ENCODE results near the gene IRF2. TPM values are rescaled to one million over a fixed set of nuclear protein-coding genes. Genes with fewer than 3 reads are reported as not detected.

The IRF2 gene
- total RNA-seq, 1 donor from 2014 or later: 45.3 TPM

GRCh38 chr4:184432127-184432922 is 42.0 kb downstream of the IRF2 start:
- no peak for DNase-seq (ENCODE audit: low spot score)

DNA sequence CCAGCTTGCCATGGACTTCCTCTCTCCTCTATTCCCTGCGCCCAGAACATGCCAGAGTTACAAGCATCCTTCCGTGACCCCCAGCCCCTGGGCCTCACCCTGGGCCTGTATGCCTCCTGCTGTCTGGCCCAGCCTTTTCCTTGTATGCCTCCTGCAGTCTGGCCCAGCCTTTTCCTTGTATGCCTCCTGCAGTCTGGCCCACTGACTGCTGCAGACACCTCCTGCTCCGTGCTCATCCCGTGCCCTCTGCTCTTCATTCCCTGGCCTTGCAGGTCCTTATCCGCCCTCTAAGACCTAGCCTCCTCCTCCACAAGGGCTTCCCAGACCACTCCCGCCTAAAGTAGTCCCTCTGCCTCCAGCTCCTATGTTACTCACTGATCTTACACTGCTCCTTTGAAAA is 44.2 kb downstream of the IRF2 start:
- no peak for DNase-seq (ENCODE audit: low spot score)

- DNase-seq (ENCODE audit: low spot score): no peak
Observed at GRCh38 chr4:184428787-184429186, 45.6 kb downstream of the IRF2 start.

DNA sequence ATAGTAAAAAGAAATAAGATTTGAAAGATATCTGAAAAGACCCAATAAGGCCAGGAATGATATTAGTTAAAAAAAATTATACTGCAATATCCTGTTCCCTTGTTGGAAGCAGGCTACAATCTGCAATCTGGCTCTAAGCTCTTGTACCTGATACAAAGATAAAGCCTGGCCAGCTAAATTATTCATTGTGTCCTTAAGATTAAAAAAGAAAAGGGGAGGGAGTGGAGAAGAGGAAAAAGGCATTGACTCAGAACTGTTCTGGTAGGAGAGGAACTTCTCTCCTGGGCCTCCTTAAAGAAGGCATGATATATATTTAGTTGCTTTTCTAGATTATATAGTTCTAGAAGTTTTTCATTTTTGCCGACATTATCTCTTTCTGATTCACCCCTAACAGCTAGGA is 46.7 kb downstream of the IRF2 start:
- no peak for DNase-seq (ENCODE audit: low spot score)

- DNase-seq (ENCODE audit: low spot score): no peak
Observed at GRCh38 chr4:184427093-184427492, 47.3 kb downstream of the IRF2 start.

GRCh38 chr4:184424993-184425758 is 49.2 kb downstream of the IRF2 start:
- peak; percentile 27 for DNase-seq (ENCODE audit: low spot score)

DNA sequence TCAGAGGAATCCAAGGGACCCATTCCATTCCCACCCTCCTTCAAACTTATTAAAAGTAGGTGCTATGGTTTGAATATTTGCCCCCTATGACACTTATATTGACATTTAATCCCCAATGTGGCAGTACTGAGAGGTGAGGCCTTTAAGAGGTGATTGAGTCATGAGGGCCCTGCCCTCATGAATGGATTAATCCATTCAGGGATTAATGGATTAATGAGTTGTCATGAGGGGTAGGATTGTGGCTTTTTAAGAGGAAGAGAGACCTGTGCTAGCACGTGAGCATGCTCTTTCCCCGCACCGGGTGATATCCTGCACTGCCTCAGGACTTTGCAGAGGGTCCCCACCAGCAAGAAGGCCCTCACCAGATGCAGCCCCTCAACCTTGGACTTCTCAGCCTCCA is 50.1 kb downstream of the IRF2 start:
- DNase-seq (ENCODE audit: low spot score): no peak

DNA sequence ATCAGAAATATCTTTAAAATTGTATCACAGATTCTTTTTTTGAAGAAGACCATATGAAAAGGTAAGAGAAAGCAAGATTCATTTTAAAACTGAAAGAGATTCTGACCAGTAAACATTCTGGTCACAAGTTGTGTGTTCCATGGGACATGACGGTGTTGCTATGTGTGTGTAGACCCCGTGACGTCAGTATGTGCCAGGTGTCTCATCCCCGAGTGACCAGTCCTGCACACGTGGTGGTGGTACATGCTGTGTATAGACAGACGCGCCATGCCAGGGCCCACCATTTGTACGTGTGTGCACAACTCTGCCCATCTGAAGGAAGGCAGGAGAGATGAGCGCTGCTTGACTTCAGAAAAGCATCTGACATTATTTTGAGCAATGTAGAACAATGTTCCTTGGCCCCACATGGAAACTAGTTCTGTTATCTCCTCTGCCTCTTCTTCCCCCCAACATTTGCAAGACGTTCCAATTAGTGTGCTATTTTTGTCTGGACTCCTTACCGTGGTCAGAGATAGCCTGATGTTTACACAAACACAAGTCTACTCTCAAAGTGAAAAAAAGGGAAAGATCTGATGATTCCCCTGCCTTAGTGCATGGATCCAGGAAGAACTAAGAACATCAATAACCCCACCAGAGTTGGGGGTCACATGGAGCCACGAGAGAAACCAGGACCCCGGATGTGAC is 51.2 kb downstream of the IRF2 start:
- no peak for DNase-seq (ENCODE audit: low spot score)

- no peak for DNase-seq (ENCODE audit: low spot score)
Observed at GRCh38 chr4:184422378-184422777, 52.0 kb downstream of the IRF2 start.

GRCh38 chr4:184421533-184422155 is 52.7 kb downstream of the IRF2 start:
- DNase-seq (ENCODE audit: low spot score): no peak

- DNase-seq (ENCODE audit: low spot score): no peak
Observed at GRCh38 chr4:184420881-184421416, 53.4 kb downstream of the IRF2 start.

DNA sequence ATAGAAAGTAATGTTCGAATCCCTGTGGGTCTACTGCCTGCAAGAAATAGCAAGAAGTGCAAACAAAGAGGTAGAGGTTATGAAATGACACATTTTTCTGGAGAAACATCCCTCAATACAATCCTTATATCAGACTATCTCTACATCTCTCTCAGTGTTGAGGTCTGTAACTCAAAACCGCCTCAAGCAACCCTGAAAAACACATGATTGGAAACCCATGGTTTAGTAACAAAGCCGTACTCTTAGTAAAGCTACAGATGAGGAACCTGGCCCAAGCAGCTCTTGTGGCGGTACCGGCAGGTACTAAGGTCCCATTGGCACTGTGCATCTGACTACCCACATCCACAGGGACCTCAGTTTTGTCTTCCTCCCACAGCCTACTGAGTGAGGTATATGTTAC is 53.9 kb downstream of the IRF2 start:
- DNase-seq (ENCODE audit: low spot score): no peak

DNA sequence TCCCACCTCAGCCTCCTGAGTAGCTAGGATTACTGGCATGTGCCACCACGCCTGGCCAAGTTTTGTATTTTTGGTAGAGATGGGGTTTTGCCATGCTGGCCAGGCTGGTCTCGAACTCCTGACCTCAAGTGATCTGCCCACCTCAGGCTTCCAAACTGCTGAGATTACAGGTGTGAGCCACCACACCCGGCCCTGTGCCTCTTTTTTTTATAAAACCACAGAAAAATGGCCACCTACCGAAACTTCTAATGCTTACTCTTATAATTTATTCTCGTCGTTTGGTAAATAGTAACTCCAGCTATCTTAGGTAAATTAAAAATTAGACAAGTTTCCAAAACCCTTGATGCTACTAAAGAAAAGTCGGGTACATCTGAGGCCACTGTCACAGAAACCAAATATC is 54.4 kb downstream of the IRF2 start:
- no peak for DNase-seq (ENCODE audit: low spot score)

GRCh38 chr4:184417802-184418511 is 56.4 kb downstream of the IRF2 start:
- DNase-seq (ENCODE audit: low spot score): no peak

- no peak for DNase-seq (ENCODE audit: low spot score)
Observed at GRCh38 chr4:184416913-184417734, 57.2 kb downstream of the IRF2 start.

DNA sequence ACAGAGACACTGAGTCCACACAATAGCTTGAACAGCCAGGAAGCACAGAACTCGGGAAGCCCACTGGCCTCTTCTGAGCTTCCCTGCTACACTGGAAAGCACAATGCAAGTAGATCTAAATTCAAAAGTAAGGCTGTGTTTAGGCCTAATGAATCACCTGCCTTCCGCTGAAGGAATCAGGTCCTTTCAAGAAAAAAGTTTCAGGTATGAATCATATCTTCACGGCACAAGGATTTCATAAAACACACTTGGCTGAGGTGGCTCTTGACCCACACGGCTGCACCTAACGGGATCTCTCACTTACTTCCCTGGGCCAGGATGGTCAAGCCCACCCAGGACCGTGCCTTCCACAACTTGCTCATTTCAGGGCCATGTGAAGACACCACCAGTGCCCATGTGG is 59.3 kb downstream of the IRF2 start:
- no peak for DNase-seq (ENCODE audit: low spot score)

GRCh38 chr4:184413261-184414046 is 60.9 kb downstream of the IRF2 start:
- no peak for DNase-seq (ENCODE audit: low spot score)

DNA sequence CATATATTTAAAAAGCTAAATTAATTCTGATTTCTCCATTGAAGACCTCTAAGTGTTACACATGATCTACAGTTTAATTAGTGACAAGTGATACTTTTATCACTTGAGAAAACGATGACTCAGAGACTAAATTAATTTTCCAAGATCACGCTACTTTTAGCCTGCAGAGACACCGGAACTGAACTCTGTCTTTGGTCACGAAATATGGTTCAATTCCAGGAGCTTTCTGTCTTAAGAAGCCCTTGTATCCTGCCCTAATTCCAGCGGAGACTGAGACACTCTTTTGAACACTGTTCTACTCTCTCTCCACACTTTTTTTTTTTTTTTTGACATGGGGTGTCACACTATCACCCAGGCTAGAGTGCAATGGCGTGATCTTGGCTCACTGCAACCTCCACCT is 63.6 kb downstream of the IRF2 start:
- no peak for DNase-seq (ENCODE audit: low spot score)

DNA sequence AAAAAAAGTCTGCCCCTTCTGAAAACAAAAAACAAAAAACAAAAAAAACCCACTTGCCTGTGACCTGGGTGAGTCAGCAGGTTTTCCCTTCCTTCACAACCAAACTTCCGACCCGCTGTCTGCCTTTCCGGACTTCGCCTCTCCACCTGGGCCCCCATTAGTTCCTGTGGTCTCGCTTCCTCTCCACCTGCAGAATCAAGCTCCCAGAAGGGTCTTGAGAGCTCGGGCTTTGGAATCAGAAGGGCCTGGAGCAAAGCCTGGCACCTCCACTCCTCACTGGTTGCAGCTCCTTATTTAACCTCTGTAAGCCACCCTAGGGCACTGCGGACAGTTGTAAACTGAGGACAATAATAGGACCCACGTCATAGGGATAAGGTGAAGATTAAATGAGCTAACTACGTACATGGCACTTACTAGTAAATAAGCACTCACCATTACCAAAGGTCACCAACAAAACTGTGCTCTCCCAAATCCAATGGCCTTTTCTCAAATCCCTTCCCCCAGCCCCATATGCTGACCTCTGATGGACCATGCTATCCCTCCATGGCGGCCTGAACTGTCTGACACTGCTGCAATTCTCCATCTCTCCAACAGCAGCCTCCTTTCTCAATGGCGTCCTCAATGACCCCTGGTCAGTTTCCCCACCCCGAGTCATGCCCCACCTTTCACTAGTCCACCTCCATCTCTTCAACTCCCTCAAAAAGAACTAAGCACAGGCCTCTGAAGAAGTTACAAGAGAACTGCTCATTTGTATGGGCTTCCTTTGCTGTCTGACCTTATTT is 64.2 kb downstream of the IRF2 start:
- no peak for DNase-seq (ENCODE audit: low spot score)
